Muscle of arm (tissue), 12 donors: ENCODE data around the gene TLCD3A. TPM values are rescaled to one million over a fixed set of nuclear protein-coding genes. Genes with fewer than 3 reads are reported as not detected.

Experiments
- DNase-seq: peaks from one replicate; pipeline ENCODE4 v3.0.0-alpha.2; 2013
- polyA plus RNA-seq, 12 donors: library from polyadenylated mRNA; unstranded; fragments of 120-200 nt; gene quantifications; one replicate each; pipeline ENCODE4 v1.2.1, GENCODE V29; 2013; ENCODE audit not compliant: insufficient read length in 12 of 12

TLCD3A gene
- polyA plus RNA-seq, 12 donors: 5.4 to 25.7 (median 16.3) TPM; not detected in 1

- DNase-seq: no peak
Observed at GRCh38 chr17:704111-704864, 28.1 kb upstream of the TLCD3A start.

- no peak for DNase-seq
Observed at GRCh38 chr17:705011-705410, 27.4 kb upstream of the TLCD3A start.

- no peak for DNase-seq
Observed at GRCh38 chr17:705863-706262, 26.5 kb upstream of the TLCD3A start.

- DNase-seq: no peak
Observed at GRCh38 chr17:708132-708531, 24.3 kb upstream of the TLCD3A start.

GRCh38 chr17:718075-718474 lies 14.3 kb upstream of the TLCD3A start:
- DNase-seq: no peak

- no peak for DNase-seq
Observed at GRCh38 chr17:720706-721539, 11.5 kb upstream of the TLCD3A start.

GRCh38 chr17:721540-721937 lies 10.9 kb upstream of the TLCD3A start:
- DNase-seq: no peak

- no peak for DNase-seq
Observed at GRCh38 chr17:725084-725483, 7.3 kb upstream of the TLCD3A start.

- DNase-seq: no peak
Observed at GRCh38 chr17:725746-726145, 6.7 kb upstream of the TLCD3A start.

GRCh38 chr17:726271-726919 lies 6.0 kb upstream of the TLCD3A start:
- no peak for DNase-seq

GRCh38 chr17:728911-729310 lies 3.5 kb upstream of the TLCD3A start:
- DNase-seq: no peak

- DNase-seq: no peak
Observed at GRCh38 chr17:731644-732066, 741 bp upstream of the TLCD3A start.

- no peak for DNase-seq
Observed at GRCh38 chr17:732902-733720, 715 bp downstream of the TLCD3A start.

GRCh38 chr17:733743-734142 lies 1.3 kb downstream of the TLCD3A start:
- no peak for DNase-seq

- no peak for DNase-seq
Observed at GRCh38 chr17:737561-738113, 5.2 kb downstream of the TLCD3A start.

GRCh38 chr17:740240-741017 lies 8.0 kb downstream of the TLCD3A start:
- DNase-seq: no peak

- no peak for DNase-seq
Observed at GRCh38 chr17:742147-742793, 9.9 kb downstream of the TLCD3A start.

- no peak for DNase-seq
Observed at GRCh38 chr17:743139-743538, 10.7 kb downstream of the TLCD3A start.

- no peak for DNase-seq
Observed at GRCh38 chr17:744937-745336, 12.5 kb downstream of the TLCD3A start.

GRCh38 chr17:745406-745805 lies 13.0 kb downstream of the TLCD3A start:
- DNase-seq: no peak
